GM12865 (cell line): ENCODE measurements around the gene TET3.

Experiments used
- DNase-seq: peaks from one replicate; pipeline ENCODE4 v3.0.0; 2010; ENCODE audit warnings: low read depth
- H3K4me3 ChIP-seq: 2 replicates; pipeline ENCODE4 v1.5.1; 2011; ENCODE audit warnings: mild to moderate bottlenecking, low read depth, low read length, control low read depth
- TF ChIP-seq, protein P1 (sequence below): IDR thresholded peaks from 2 replicates; pipeline ENCODE4 v1.5.1; 2011; ENCODE audit warnings: low read length, control low read depth, low read depth, inconsistent platforms; ENCODE audit not compliant: insufficient read depth; ENCODE audit errors: missing control alignments

Gene TET3

DNA sequence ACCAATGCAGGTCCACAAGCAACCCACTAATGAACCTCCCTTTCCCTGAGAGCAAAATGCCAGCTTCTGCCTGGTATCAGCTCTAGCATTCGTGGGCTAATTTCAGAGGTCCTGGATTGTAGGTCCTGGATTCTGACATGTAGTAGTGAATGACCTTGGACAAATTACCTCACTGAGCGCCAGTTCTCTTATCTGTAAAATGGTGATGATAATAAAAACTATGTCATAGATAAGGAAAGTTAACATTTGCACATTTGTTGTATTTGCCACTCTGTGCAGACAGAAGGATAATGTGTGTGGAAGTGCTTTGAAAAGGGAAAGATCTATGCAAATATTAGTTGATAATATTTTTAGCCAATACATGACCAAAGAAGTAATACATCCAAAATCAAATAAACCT, 4.1 kb upstream of the TET3 start:
- TF ChIP-seq, protein P1, sequence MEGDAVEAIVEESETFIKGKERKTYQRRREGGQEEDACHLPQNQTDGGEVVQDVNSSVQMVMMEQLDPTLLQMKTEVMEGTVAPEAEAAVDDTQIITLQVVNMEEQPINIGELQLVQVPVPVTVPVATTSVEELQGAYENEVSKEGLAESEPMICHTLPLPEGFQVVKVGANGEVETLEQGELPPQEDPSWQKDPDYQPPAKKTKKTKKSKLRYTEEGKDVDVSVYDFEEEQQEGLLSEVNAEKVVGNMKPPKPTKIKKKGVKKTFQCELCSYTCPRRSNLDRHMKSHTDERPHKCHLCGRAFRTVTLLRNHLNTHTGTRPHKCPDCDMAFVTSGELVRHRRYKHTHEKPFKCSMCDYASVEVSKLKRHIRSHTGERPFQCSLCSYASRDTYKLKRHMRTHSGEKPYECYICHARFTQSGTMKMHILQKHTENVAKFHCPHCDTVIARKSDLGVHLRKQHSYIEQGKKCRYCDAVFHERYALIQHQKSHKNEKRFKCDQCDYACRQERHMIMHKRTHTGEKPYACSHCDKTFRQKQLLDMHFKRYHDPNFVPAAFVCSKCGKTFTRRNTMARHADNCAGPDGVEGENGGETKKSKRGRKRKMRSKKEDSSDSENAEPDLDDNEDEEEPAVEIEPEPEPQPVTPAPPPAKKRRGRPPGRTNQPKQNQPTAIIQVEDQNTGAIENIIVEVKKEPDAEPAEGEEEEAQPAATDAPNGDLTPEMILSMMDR: no peak
- no peak for DNase-seq
- peak overlapping the region; percentile 73 for H3K4me3 ChIP-seq

DNA sequence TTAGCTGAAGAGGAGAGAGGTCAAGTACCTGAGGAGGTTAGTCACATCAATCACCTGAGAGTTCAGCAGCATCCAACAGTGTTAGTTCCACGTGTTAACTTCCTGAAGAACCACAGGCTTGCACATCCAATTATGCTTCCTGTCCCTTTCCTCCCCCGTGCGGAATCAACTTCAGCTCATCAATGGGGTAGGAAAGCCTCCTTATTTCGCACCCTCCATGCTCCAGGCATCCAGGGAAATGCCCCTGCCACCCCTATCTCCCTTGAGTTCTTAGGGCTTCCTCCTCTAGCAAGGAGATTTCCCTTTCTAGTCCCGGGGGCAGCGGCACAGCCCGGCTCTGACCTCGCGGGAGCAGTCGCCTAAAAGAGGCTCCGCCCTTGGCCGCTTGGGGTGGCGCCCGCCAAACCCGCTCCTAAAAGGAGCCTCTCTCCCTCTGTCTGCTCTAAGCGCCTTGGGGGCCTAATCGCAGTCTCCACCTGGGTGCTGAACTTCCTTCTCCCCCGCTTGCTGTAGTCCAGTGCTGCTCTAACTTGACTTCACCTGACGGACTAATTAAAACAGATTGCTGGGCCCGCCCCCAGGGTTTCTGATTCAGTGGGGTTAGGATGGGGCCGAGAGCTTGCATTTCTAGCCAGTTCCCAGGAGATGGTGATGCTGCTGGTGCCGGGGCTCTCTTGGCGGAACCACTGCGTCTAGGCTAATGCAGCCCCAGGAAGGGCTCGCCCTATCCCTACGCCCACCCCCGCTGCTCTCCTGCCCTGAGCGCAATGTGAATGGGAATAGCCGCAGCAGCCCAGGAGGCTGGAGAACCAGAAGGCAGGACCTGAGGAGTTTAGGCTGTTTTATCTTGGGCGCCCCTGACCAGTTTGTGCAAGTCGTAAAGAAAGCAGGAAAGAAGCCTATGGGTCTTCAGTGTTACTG, 3.4 kb upstream of the TET3 start:
- peak overlapping the region; percentile 73 for H3K4me3 ChIP-seq
- TF ChIP-seq, protein P1: no peak
- peak; percentile 81 for DNase-seq

DNA sequence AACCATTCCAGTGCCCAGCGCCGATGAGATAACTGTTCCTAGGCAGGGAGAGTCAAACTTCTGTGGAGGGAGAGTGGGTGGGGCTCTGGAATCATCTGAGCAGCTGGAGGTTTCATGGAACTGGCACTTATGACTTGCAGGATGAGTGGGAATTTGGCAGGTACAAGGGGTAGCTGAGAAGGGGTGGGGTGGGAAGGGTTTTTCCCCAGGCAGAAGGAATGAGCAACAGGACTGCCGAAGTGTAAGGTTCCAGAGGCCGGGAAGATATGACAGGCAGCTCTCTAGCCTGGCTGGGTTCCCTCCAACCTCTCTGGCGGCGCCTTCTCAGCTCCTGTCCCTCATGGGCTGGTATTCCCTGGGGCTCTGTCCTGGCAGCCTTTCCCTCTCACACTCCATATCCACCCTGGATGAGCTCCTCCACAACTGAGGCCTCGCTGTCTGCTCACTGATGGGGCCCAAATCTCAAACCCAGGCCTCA, 2.5 kb upstream of the TET3 start:
- TF ChIP-seq, protein P1: no peak
- no peak for DNase-seq
- no peak overlapping the region for H3K4me3 ChIP-seq

DNA sequence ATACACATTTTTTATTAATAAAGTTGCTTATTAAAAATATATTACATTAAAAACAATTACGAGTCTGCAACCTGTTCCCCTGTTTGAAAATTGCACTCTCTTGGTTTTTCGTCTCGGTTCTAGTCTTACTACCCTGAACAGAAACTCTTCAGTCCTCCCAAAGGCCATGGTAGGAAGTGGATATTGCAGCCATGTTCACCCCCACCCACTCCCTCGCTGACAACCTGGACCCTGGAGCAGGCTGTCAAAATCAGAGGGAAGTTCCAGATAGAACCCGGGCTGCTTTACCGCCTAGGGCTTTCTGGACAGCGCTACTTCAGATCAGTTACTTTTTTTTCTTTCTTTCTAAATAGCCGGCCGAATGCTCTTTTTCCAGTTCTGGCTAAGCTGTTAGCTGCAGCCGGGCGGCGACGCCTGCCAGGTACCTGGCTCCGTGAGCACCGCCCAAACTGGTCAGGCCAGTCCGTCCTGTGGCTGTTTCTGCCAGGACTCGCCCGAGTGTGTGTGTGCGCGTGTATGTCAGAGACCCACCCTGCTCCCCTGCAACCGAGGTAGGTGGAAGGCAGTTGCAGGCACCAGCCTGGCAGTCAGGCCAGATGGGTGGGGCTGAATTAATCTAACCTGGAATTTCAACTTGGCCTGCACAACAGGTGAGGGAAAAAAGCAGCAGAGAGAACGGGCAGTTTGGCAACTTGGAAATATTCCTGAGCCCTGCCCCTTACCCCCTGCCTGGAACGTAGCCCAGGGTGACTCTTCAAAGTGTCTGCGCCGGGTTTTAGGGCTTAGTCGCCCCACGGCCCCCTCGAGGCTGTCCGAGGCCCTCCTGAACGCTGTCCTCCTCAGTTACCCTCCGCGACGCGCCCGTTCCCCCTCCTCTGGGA, 1.1 kb upstream of the TET3 start:
- TF ChIP-seq, protein P1: no peak
- peak; percentile 69 for DNase-seq
- H3K4me3 ChIP-seq: peak overlapping the region; percentile 70

DNA sequence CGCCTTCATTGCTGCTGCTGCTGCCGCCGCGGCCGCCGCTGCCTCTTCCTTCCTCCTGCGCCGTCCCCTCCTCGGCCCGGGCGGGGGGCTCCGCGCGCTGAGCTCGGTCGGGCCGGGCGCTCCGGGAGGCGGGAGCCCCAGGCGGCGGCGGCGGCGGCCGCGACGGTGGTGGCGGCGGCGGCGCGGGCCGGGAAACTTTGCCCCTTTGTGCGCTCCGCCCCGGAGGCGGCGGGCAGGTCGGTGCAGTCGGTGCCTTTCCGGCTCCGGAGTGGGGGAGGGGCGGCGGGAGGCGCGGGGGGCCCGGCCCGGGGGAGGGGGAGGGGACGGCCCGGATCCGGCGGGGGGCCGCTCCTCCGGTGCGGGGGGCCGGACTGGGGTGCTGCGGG, 205 bp downstream of the TET3 start:
- TF ChIP-seq, protein P1: no peak
- no peak for DNase-seq
- H3K4me3 ChIP-seq: no peak overlapping the region; the same call in 1 of the 2 replicates

DNA sequence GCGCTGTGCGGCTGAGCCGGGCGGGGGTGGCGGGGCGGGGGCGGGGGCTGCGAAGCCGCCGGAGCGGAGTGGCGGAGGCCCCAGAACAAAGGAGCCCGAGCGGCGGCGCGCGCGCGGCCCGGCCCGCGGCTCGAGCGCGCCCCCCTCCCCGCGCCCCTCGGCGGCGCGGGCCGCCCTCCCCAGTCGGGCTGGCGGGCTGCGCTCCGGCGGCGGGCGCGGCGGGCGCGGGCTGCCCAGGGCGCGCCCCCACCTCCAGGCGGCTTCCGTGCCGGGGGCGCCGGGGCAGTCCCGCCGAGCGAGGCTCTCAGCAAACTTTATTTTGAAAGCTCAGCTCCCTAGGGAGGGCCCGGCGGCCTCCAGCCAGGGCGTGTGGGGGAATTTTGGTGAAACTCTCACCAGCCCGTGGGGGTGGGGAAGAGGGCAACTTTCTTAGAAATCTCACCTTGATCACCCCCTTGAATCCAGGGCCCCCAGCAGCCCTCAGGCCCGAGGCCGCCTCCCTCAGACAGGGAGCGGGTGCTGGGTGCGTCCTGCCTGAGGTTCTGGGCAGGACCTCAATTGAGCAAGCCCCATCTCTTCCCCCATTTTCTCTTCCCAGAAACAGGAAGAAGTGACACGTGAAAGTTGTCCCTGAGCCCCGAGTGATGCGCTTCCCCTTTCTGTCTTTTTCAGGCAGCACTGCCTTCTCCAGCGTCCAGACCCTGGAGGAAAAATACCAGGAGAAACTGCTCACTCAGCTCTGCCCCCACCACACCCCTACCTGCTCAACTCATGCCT, 786 bp downstream of the TET3 start:
- TF ChIP-seq, protein P1: no peak
- peak; percentile 84 for DNase-seq
- peak overlapping the region; percentile 82 for H3K4me3 ChIP-seq
